Osteoblast (primary cell): ENCODE measurements around the gene KCNH6. TPM values are rescaled to one million over a fixed set of nuclear protein-coding genes. Genes with fewer than 3 reads are reported as not detected.

Experiments used
- DNase-seq: peaks from one replicate; pipeline ENCODE4 v3.0.0; 2011; ENCODE audit warnings: low spot score, mixed read lengths; ENCODE audit not compliant: insufficient read length; ENCODE audit errors: missing footprints
- H2AFZ ChIP-seq: 2 replicates; pipeline ENCODE4 v1.6.0; 2011; ENCODE audit warnings: mild to moderate bottlenecking, low read length
- H3K27ac ChIP-seq: 2 replicates; pipeline ENCODE4 v1.5.1; 2011; ENCODE audit warnings: mild to moderate bottlenecking, low read depth, low read length, moderate library complexity
- H3K27me3 ChIP-seq: 2 replicates; pipeline ENCODE4 v1.6.0; 2012; ENCODE audit warnings: mild to moderate bottlenecking, control low read depth, inconsistent platforms, low read length, moderate library complexity; ENCODE audit not compliant: insufficient read depth
- H3K36me3 ChIP-seq: 2 replicates; pipeline ENCODE4 v1.5.1; 2011; ENCODE audit warnings: mild to moderate bottlenecking, low read length, control low read depth, moderate library complexity; ENCODE audit not compliant: insufficient read depth
- H3K4me1 ChIP-seq: 2 replicates; pipeline ENCODE4 v1.5.1; 2011; ENCODE audit warnings: mild to moderate bottlenecking, low read length, control low read depth, moderate library complexity; ENCODE audit not compliant: insufficient read depth
- H3K4me2 ChIP-seq: 2 replicates; pipeline ENCODE4 v1.6.0; 2011; ENCODE audit warnings: mild to moderate bottlenecking, low read length; ENCODE audit not compliant: insufficient read depth
- H3K4me3 ChIP-seq: fragments of 200-600 bp; sonication (generic); 3 replicates; pipeline ENCODE4 v1.5.1; 2012; ENCODE audit warnings: mild to moderate bottlenecking, low read length, inconsistent platforms; ENCODE audit not compliant: insufficient read depth
- H3K79me2 ChIP-seq: 2 replicates; pipeline ENCODE4 v1.6.0; 2012; ENCODE audit warnings: mild to moderate bottlenecking, low read length, control low read depth, inconsistent platforms; ENCODE audit not compliant: insufficient read depth
- H3K9me3 ChIP-seq: 2 replicates; pipeline ENCODE4 v1.5.1; 2011; ENCODE audit warnings: low read depth, low read length, control low read depth
- H4K20me1 ChIP-seq: 2 replicates; pipeline ENCODE4 v1.6.0; 2012; ENCODE audit warnings: mild to moderate bottlenecking, low read length, control low read depth; ENCODE audit not compliant: insufficient read depth
- total RNA-seq: library from RNA; depleted of rRNA; stranded (reverse); fragments of >200 nt; gene quantifications from 2 replicates; pipeline ENCODE4 v1.2.3, GENCODE V29; 2012
- TF ChIP-seq, protein P1 (sequence below): IDR thresholded peaks from 2 replicates; pipeline ENCODE4 v1.5.1; 2011; ENCODE audit warnings: mild to moderate bottlenecking, low read depth, low read length, moderate library complexity; ENCODE audit errors: extremely low read depth

Gene KCNH6
- total RNA-seq, 1 donor = not detected

DNA sequence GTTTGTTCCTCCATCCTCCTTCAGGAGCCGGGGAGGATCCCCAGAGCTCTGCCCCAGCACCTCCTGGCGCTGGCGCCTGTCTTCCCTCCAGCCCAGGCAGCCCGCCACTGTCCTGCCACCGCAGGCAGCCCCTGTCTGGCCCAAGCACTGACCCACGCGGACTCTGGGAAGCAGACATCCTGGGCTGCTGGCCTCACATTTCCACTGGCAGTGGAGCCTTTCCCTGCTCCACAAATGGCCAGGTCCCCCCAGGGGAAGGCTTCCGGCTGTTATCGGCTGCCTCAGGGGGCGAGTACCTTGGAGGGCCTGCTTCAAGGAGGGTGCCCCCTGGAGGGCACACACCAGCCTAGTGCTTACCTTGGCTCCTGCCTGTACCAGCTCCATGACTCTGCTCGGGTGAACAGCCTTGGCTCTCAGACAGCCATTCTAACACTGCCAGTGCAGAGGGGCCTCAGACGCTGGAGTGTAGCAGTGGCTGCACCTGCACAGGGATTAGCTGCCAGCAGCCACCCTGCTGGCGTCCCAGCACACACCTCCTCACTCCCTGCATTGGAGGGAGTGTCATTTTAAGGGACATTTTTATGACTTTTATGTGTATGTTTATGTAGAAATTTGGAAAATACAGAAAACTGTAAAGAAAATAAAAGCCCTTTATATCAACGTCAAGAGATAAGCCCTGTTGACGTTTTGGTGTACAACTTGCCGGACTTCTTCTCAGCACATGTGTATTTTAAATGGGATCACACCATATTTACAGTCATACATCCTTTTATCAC is 25.3 kb upstream of the KCNH6 start:
- Histone ChIP-seq H3K36me3 (no peaks in the 10 kb centered on the region), H3K4me2 (no peak overlapping the region), H2AFZ (no peak overlapping the region), H3K27ac (no peak overlapping the region), H3K79me2 (no peaks in the 10 kb centered on the region), H4K20me1 (no peaks in the 10 kb centered on the region), H3K27me3 (peaks cover 17% of the 10 kb centered on the region), H3K4me1 (peaks cover 4% of the 10 kb centered on the region), H3K4me3 (no peak overlapping the region), H3K9me3 (no peaks in the 10 kb centered on the region)
- DNase-seq = peak; percentile 57
- TF ChIP-seq, protein P1, sequence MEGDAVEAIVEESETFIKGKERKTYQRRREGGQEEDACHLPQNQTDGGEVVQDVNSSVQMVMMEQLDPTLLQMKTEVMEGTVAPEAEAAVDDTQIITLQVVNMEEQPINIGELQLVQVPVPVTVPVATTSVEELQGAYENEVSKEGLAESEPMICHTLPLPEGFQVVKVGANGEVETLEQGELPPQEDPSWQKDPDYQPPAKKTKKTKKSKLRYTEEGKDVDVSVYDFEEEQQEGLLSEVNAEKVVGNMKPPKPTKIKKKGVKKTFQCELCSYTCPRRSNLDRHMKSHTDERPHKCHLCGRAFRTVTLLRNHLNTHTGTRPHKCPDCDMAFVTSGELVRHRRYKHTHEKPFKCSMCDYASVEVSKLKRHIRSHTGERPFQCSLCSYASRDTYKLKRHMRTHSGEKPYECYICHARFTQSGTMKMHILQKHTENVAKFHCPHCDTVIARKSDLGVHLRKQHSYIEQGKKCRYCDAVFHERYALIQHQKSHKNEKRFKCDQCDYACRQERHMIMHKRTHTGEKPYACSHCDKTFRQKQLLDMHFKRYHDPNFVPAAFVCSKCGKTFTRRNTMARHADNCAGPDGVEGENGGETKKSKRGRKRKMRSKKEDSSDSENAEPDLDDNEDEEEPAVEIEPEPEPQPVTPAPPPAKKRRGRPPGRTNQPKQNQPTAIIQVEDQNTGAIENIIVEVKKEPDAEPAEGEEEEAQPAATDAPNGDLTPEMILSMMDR = peak; percentile 19

DNA sequence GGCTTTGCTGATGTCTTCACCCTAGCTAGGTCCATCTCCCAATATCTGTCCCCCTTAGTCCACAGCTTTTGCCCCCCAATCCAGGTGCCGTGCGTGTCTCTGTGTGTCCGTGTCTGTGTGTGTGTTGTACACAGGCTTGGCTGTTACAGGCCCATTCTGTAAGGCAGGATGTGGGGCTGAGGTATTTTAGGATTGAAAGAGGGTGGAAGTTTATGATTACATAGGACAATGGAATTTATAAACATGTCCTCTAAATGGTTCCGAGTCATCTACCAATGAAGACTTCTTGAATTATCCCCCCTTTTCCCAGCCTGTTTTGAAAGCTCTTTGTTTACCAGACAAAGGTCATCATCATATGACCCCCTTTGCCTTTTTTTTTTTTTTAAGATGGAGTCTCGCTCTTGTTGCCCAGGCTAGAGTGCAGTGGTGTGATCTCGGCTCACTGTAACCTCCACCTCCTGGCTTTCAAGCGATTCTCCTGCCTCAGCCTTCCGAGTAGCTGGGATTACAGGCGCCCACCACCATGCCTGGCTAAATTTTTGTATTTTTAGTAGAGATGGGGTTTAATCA is 24.4 kb upstream of the KCNH6 start:
- Histone ChIP-seq H3K79me2 (no peaks in the 10 kb centered on the region), H3K4me2 (no peak overlapping the region), H3K27me3 (peaks cover 25% of the 10 kb centered on the region), H4K20me1 (no peaks in the 10 kb centered on the region), H3K27ac (no peak overlapping the region), H3K36me3 (no peaks in the 10 kb centered on the region), H3K4me1 (peaks cover 4% of the 10 kb centered on the region), H2AFZ (no peak overlapping the region), H3K9me3 (no peaks in the 10 kb centered on the region), H3K4me3 (no peak overlapping the region)
- TF ChIP-seq, protein P1 = no peak
- DNase-seq = peak; percentile 45

- H3K4me1 ChIP-seq = peaks cover 4% of the 10 kb centered on the region
- no peaks in the 10 kb centered on the region for H3K79me2 ChIP-seq
- no peaks in the 10 kb centered on the region for H3K36me3 ChIP-seq
- no peak overlapping the region for H3K4me3 ChIP-seq
- H3K27me3 ChIP-seq = peaks cover 27% of the 10 kb centered on the region
- H3K9me3 ChIP-seq = no peaks in the 10 kb centered on the region
- no peaks in the 10 kb centered on the region for H4K20me1 ChIP-seq
- peak; percentile 41 for DNase-seq
- TF ChIP-seq, protein P1 = no peak
- H3K27ac ChIP-seq = no peak overlapping the region
- H2AFZ ChIP-seq = no peak overlapping the region
- no peak overlapping the region for H3K4me2 ChIP-seq
These were observed 22.4 kb upstream of the KCNH6 start for GRCh38 chr17:63500543-63501390.

GRCh38 chr17:63503341-63503705 is 19.8 kb upstream of the KCNH6 start:
- H2AFZ ChIP-seq = no peak overlapping the region
- peaks cover 32% of the 10 kb centered on the region for H3K27me3 ChIP-seq
- no peak overlapping the region for H3K27ac ChIP-seq
- H3K36me3 ChIP-seq = no peaks in the 10 kb centered on the region
- no peak overlapping the region for H3K4me3 ChIP-seq
- no peaks in the 10 kb centered on the region for H3K79me2 ChIP-seq
- H3K4me1 ChIP-seq = peaks cover 3% of the 10 kb centered on the region
- H3K4me2 ChIP-seq = no peak overlapping the region
- TF ChIP-seq, protein P1 = no peak
- no peak for DNase-seq
- no peaks in the 10 kb centered on the region for H4K20me1 ChIP-seq
- H3K9me3 ChIP-seq = no peaks in the 10 kb centered on the region
